Mesendoderm (in vitro differentiated cells): Measurements from ENCODE around the gene COG4.

ENCODE experiments used
- DNase-seq: peaks from one replicate; pipeline ENCODE4 v3.0.0; 2013
- H2AK5ac ChIP-seq: 2 replicates; pipeline ENCODE4 v1.6.1; 2013; ENCODE audit warnings: low read length, inconsistent platforms
- H2BK120ac ChIP-seq: 2 replicates; pipeline ENCODE4 v1.6.1; 2013; ENCODE audit warnings: low read depth, mild to moderate bottlenecking, low read length, moderate library complexity, mixed read lengths
- H2BK15ac ChIP-seq: replicated peaks from 2 replicates; pipeline ENCODE4 v1.6.1; 2013; ENCODE audit warnings: low read depth, mild to moderate bottlenecking, moderate library complexity
- H2BK5ac ChIP-seq: 2 replicates; pipeline ENCODE4 v1.6.1; 2013; ENCODE audit warnings: low read length, inconsistent platforms
- H3K18ac ChIP-seq: 2 replicates; pipeline ENCODE4 v1.6.1; 2013; ENCODE audit warnings: mild to moderate bottlenecking, low read length, mixed read lengths
- H3K23ac ChIP-seq: one replicate; pipeline ENCODE4 v1.6.1; 2013; ENCODE audit warnings: low read length
- H3K27ac ChIP-seq: 2 replicates; pipeline ENCODE4 v1.5.1; 2013; ENCODE audit warnings: low read depth, mild to moderate bottlenecking, inconsistent platforms, low read length, moderate library complexity
- H3K27me3 ChIP-seq: 2 replicates; pipeline ENCODE4 v1.6.1; 2013; ENCODE audit warnings: low read length, control low read depth, mild to moderate bottlenecking, inconsistent platforms; ENCODE audit not compliant: insufficient read depth, poor library complexity
- H3K36me3 ChIP-seq: 2 replicates; pipeline ENCODE4 v1.6.1; 2013; ENCODE audit warnings: low read length, inconsistent platforms; ENCODE audit not compliant: control insufficient read depth, insufficient read depth
- H3K4ac ChIP-seq: one replicate; pipeline ENCODE4 v1.6.1; 2013; ENCODE audit warnings: low read depth, mild to moderate bottlenecking, low read length, moderate library complexity
- H3K4me1 ChIP-seq: 2 replicates; pipeline ENCODE4 v1.6.1; 2013; ENCODE audit warnings: low read depth, low read length, inconsistent platforms; ENCODE audit not compliant: control insufficient read depth
- H3K4me2 ChIP-seq: 2 replicates; pipeline ENCODE4 v1.6.1; 2013; ENCODE audit warnings: low read length
- H3K4me3 ChIP-seq: 2 replicates; pipeline ENCODE4 v1.5.1; 2013; ENCODE audit warnings: mild to moderate bottlenecking, low read length
- H3K56ac ChIP-seq: one replicate; pipeline ENCODE4 v1.6.1; 2013; ENCODE audit warnings: low read length
- H3K79me1 ChIP-seq: 2 replicates; pipeline ENCODE4 v1.6.1; 2013; ENCODE audit warnings: low read length, inconsistent platforms
- H3K79me2 ChIP-seq: 2 replicates; pipeline ENCODE4 v1.6.1; 2013; ENCODE audit warnings: mild to moderate bottlenecking, low read length; ENCODE audit not compliant: control insufficient read depth, insufficient read depth
- H3K9ac ChIP-seq: 2 replicates; pipeline ENCODE4 v1.6.1; 2013; ENCODE audit warnings: low read length, inconsistent platforms
- H4K5ac ChIP-seq: one replicate; pipeline ENCODE4 v1.6.1; 2013; ENCODE audit warnings: low read length
- H4K8ac ChIP-seq: one replicate; pipeline ENCODE4 v1.6.1; 2013; ENCODE audit warnings: low read depth, mild to moderate bottlenecking, control low read depth, low read length, moderate library complexity
- WGBS: extraction: QIAGEN DNeasy Blood & Tissue Kit; methylation state at CpG from one replicate; pipeline ENCODE4 v1.1.7; 2013; ENCODE audit warnings: low lambda C conversion rate, missing lambda C conversion rate; ENCODE audit not compliant: insufficient coverage; ENCODE audit errors: extremely low coverage; 5-methylcytosine and 5-hydroxymethylcytosine counted together

Gene COG4

GRCh38 chr16:70569752-70570151 is 46.4 kb upstream of the COG4 start:
- no peak overlapping the region for H3K9ac ChIP-seq
- H3K56ac ChIP-seq: no peak overlapping the region
- H3K18ac ChIP-seq: no peak overlapping the region
- H3K4me3 ChIP-seq: no peak overlapping the region
- no peak overlapping the region for H2BK5ac ChIP-seq
- H4K5ac ChIP-seq: no peak overlapping the region
- H2BK15ac ChIP-seq: no peak overlapping the region
- no peak overlapping the region for H3K4me2 ChIP-seq
- H3K23ac ChIP-seq: no peak overlapping the region
- no peak overlapping the region for H4K8ac ChIP-seq
- no peak overlapping the region for H2AK5ac ChIP-seq
- H3K79me1 ChIP-seq: peaks cover 9% of the 10 kb centered on the region
- H3K27ac ChIP-seq: no peak overlapping the region
- H3K79me2 ChIP-seq: no peaks in the 10 kb centered on the region
- H3K4me1 ChIP-seq: no peaks in the 10 kb centered on the region
- no CpG with 5 or more reads among the region's 6 CpGs for WGBS
- H2BK120ac ChIP-seq: no peak overlapping the region
- H3K27me3 ChIP-seq: no peaks in the 10 kb centered on the region
- no peak overlapping the region for H3K4ac ChIP-seq
- peaks cover 53% of the 10 kb centered on the region for H3K36me3 ChIP-seq
- DNase-seq: no peak

GRCh38 chr16:70568601-70569237 is 45.4 kb upstream of the COG4 start:
- Histone ChIP-seq H3K79me2 (no peaks in the 10 kb centered on the region), H3K4me3 (no peak overlapping the region), H3K23ac (no peak overlapping the region), H3K9ac (no peak overlapping the region), H3K79me1 (peaks cover 10% of the 10 kb centered on the region), H2AK5ac (no peak overlapping the region), H3K56ac (no peak overlapping the region), H3K4ac (no peak overlapping the region), H2BK5ac (no peak overlapping the region), H3K27ac (no peak overlapping the region), H2BK120ac (no peak overlapping the region), H2BK15ac (no peak overlapping the region), H4K8ac (no peak overlapping the region), H3K27me3 (no peaks in the 10 kb centered on the region), H4K5ac (no peak overlapping the region), H3K18ac (no peak overlapping the region), H3K4me1 (no peaks in the 10 kb centered on the region), H3K4me2 (no peak overlapping the region), H3K36me3 (peaks cover 58% of the 10 kb centered on the region)
- no CpG with 5 or more reads among the region's 5 CpGs for WGBS
- DNase-seq: no peak

GRCh38 chr16:70565053-70565452 is 41.7 kb upstream of the COG4 start:
- Histone ChIP-seq H2BK120ac (no peak overlapping the region), H4K5ac (no peak overlapping the region), H3K27me3 (no peaks in the 10 kb centered on the region), H3K4me1 (no peaks in the 10 kb centered on the region), H3K9ac (no peak overlapping the region), H3K79me2 (no peaks in the 10 kb centered on the region), H3K36me3 (peaks cover 48% of the 10 kb centered on the region), H2AK5ac (no peak overlapping the region), H3K79me1 (peaks cover 15% of the 10 kb centered on the region), H3K18ac (no peak overlapping the region), H3K4me2 (no peak overlapping the region), H2BK5ac (no peak overlapping the region), H3K23ac (no peak overlapping the region), H3K4ac (no peak overlapping the region), H2BK15ac (no peak overlapping the region), H3K27ac (no peak overlapping the region), H3K56ac (no peak overlapping the region), H3K4me3 (no peak overlapping the region), H4K8ac (no peak overlapping the region)
- no peak for DNase-seq
- no CpG with 5 or more reads among the region's 4 CpGs for WGBS

- Histone ChIP-seq H2BK120ac (no peak overlapping the region), H3K36me3 (peaks cover 45% of the 10 kb centered on the region), H3K4ac (no peak overlapping the region)
Observed at GRCh38 chr16:70563636-70564035, 40.3 kb upstream of the COG4 start.

GRCh38 chr16:70561623-70562022 is 38.3 kb upstream of the COG4 start:
- H3K18ac ChIP-seq: no peak overlapping the region
- peaks cover 9% of the 10 kb centered on the region for H3K79me1 ChIP-seq
- no peak overlapping the region for H4K8ac ChIP-seq
- no peak overlapping the region for H3K9ac ChIP-seq
- no peak overlapping the region for H4K5ac ChIP-seq
- H3K27ac ChIP-seq: no peak overlapping the region
- H3K4me3 ChIP-seq: no peak overlapping the region
- H3K56ac ChIP-seq: no peak overlapping the region
- no peak overlapping the region for H2BK5ac ChIP-seq
- no peaks in the 10 kb centered on the region for H3K79me2 ChIP-seq
- peaks cover 38% of the 10 kb centered on the region for H3K36me3 ChIP-seq
- H3K4me2 ChIP-seq: no peak overlapping the region
- no peak overlapping the region for H2BK15ac ChIP-seq
- no peak for DNase-seq
- no peak overlapping the region for H2BK120ac ChIP-seq
- no CpG with 5 or more reads among the region's 9 CpGs for WGBS
- H3K23ac ChIP-seq: no peak overlapping the region
- no peak overlapping the region for H2AK5ac ChIP-seq
- no peaks in the 10 kb centered on the region for H3K27me3 ChIP-seq
- H3K4me1 ChIP-seq: no peaks in the 10 kb centered on the region
- H3K4ac ChIP-seq: no peak overlapping the region

More at GRCh38 chr16:70563636-70564035, 40.3 kb upstream of the COG4 start:
- no peak overlapping the region for H3K56ac ChIP-seq
- no CpG with 5 or more reads among the region's 7 CpGs for WGBS
- H2BK15ac ChIP-seq: no peak overlapping the region
- H3K9ac ChIP-seq: no peak overlapping the region
- no peak overlapping the region for H2BK5ac ChIP-seq
- no peak overlapping the region for H3K18ac ChIP-seq
- no peak overlapping the region for H2AK5ac ChIP-seq
- no peaks in the 10 kb centered on the region for H3K4me1 ChIP-seq
- DNase-seq: no peak
- H3K79me2 ChIP-seq: no peaks in the 10 kb centered on the region
- H3K27me3 ChIP-seq: no peaks in the 10 kb centered on the region
- H3K4me2 ChIP-seq: no peak overlapping the region
- no peak overlapping the region for H3K23ac ChIP-seq
- no peak overlapping the region for H3K27ac ChIP-seq
- H4K8ac ChIP-seq: no peak overlapping the region
- H4K5ac ChIP-seq: no peak overlapping the region
- peaks cover 9% of the 10 kb centered on the region for H3K79me1 ChIP-seq
- H3K4me3 ChIP-seq: no peak overlapping the region

GRCh38 chr16:70556063-70556462 is 32.7 kb upstream of the COG4 start:
- H2BK5ac ChIP-seq: no peak overlapping the region
- no peak overlapping the region for H3K18ac ChIP-seq
- H3K4me2 ChIP-seq: no peak overlapping the region
- no peak overlapping the region for H2BK15ac ChIP-seq
- H3K79me1 ChIP-seq: peaks cover 18% of the 10 kb centered on the region
- H3K9ac ChIP-seq: no peak overlapping the region
- H3K27ac ChIP-seq: no peak overlapping the region
- no peaks in the 10 kb centered on the region for H3K4me1 ChIP-seq
- no peak overlapping the region for H4K8ac ChIP-seq
- H3K23ac ChIP-seq: no peak overlapping the region
- H3K79me2 ChIP-seq: peaks cover 6% of the 10 kb centered on the region
- H3K36me3 ChIP-seq: peaks cover 34% of the 10 kb centered on the region
- H3K27me3 ChIP-seq: no peaks in the 10 kb centered on the region
- no peak overlapping the region for H4K5ac ChIP-seq
- no peak overlapping the region for H3K4me3 ChIP-seq
- no CpG with 5 or more reads among the region's 3 CpGs for WGBS
- no peak for DNase-seq
- no peak overlapping the region for H3K56ac ChIP-seq
- no peak overlapping the region for H2AK5ac ChIP-seq
- H3K4ac ChIP-seq: no peak overlapping the region
- H2BK120ac ChIP-seq: no peak overlapping the region
